GM12891 (cell line): ENCODE results near the gene GP1BB.

Experiments
- POLR2A ChIP-seq: IDR thresholded peaks from 2 replicates; pipeline ENCODE4 v1.6.1; 2011; ENCODE audit warnings: low read depth, low read length, control low read depth
- POLR2AphosphoS5 ChIP-seq: IDR thresholded peaks from 2 replicates; pipeline ENCODE4 v1.6.1; 2011; ENCODE audit warnings: low read depth, low read length, control low read depth
- TAF1 ChIP-seq: IDR thresholded peaks from 2 replicates; pipeline ENCODE4 v1.6.1; 2011; ENCODE audit warnings: low read depth, low read length, control low read depth

DNA sequence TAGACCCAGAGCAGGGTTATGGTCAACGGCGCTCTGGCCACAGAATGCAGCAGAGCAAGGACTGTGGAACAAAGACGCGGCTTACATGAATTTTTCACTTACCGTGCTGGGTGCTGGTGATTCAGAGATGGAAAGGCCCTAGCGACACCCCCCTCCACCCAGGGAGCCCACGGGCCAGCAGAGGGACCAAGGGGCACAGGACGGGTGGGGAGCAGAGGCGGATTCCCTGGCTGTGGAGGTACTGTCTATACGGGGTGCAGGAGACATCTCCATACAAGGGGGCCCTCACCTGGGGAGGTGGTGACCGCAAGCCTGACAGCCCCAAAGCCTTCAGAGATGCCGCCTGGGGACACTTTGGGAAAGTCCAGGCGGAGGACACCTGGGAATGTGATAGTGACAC, 10.1 kb upstream of the GP1BB start:
- TF ChIP-seq POLR2A (no peak), POLR2AphosphoS5 (no peak), TAF1 (no peak)
